ENCODE data around the gene ZC3H7B.

The ZC3H7B gene

GRCh38 chr22:41285441-41285819 is 15.9 kb upstream of the ZC3H7B start:
- DNase-seq (ENCODE audit: low spot score): peak; percentile 81
- CTCF ChIA-PET: no interaction called here

GRCh38 chr22:41285820-41286638 is 15.3 kb upstream of the ZC3H7B start, which contains the start of gene RANGAP1:
RANGAP1 (minus strand) TSS chr22:41286187; CDS start chr22:41281044, 5,143 bp downstream.
- POLR2A ChIA-PET (ENCODE audit: low non-redundant PET): interaction anchor here (0.5 to 0.6 kb wide), 2 partner anchors 11 to 96 kb away, joined by 4 read pairs; partner anchors contain the start of gene TEF
- H3K27ac ChIP-seq: peak within 1 kb of the TSS; percentile 93
- no peak for TF ChIP-seq CTCF (conservative IDR thresholded peaks at IDR 0.05; ENCODE audit: low read depth)
- CTCF ChIA-PET: interaction anchor here (0.5 kb wide), 1 partner anchor 21 kb away, joined by 4 read pairs; no protein-coding TSS in a partner anchor
- DNase-seq (ENCODE audit: low spot score): peak; percentile 88

More at GRCh38 chr22:41285441-41285819, 15.9 kb upstream of the ZC3H7B start:
- no peak for TF ChIP-seq CTCF (conservative IDR thresholded peaks at IDR 0.05; ENCODE audit: low read depth)
- POLR2A ChIA-PET (ENCODE audit: low non-redundant PET): interaction anchor here (0.6 kb wide), 1 partner anchor 97 kb away, joined by 4 read pairs; the partner anchor contains the start of gene TEF
- H3K27ac ChIP-seq: peak overlapping the region; percentile 93

GRCh38 chr22:41286639-41287091 is 14.7 kb upstream of the ZC3H7B start:
- ChIA-PET CTCF (interaction anchor here (0.5 kb wide), 1 partner anchor 22 kb away, joined by 4 read pairs; no protein-coding TSS in a partner anchor), POLR2A (ENCODE audit: low non-redundant PET) (no interaction called here)
- no peak for TF ChIP-seq CTCF (conservative IDR thresholded peaks at IDR 0.05; ENCODE audit: low read depth)
- H3K27ac ChIP-seq: peak overlapping the region; percentile 93
- DNase-seq (ENCODE audit: low spot score): no peak

GRCh38 chr22:41288245-41288946 is 12.9 kb upstream of the ZC3H7B start:
- ChIA-PET CTCF (interaction anchor here (1.2 kb wide), 1 partner anchor 13 kb away, joined by 8 read pairs; the partner anchor contains the start of gene ZC3H7B), POLR2A (ENCODE audit: low non-redundant PET) (interaction anchor here (0.6 kb wide), 1 partner anchor 9 kb away, joined by 5 read pairs; no protein-coding TSS in a partner anchor)
- peak; percentile 71 for DNase-seq (ENCODE audit: low spot score)
- H3K27ac ChIP-seq: peak overlapping the region; percentile 95
- no peak for TF ChIP-seq CTCF (conservative IDR thresholded peaks at IDR 0.05; ENCODE audit: low read depth)

- TF ChIP-seq CTCF (conservative IDR thresholded peaks at IDR 0.05; ENCODE audit: low read depth): no peak
- DNase-seq (ENCODE audit: low spot score): no peak
- H3K27ac ChIP-seq: peak overlapping the region; percentile 95
- POLR2A ChIA-PET (ENCODE audit: low non-redundant PET): no interaction called here
- CTCF ChIA-PET: no interaction called here
Observed at GRCh38 chr22:41289671-41290070, 11.7 kb upstream of the ZC3H7B start.

Measured in RWPE1 (cell line).